GM23248 (cell line): Measurements from ENCODE around the gene PKD2L2.

Source experiments
- EZH2 ChIP-seq: fragments of 200-600 bp; sonication (generic); IDR thresholded peaks from 2 replicates; pipeline ENCODE4 v1.6.1; 2018; ENCODE audit warnings: antibody characterized with exemption, mild to moderate bottlenecking; ENCODE audit not compliant: insufficient read depth, poor library complexity, severe bottlenecking
- EZH2phosphoT487 ChIP-seq: fragments of 200-600 bp; sonication (generic); IDR thresholded peaks from 2 replicates; pipeline ENCODE4 v1.6.1; 2018; ENCODE audit warnings: antibody characterized with exemption, moderate library complexity, mild to moderate bottlenecking, low read depth; ENCODE audit not compliant: insufficient read depth

- TF ChIP-seq EZH2 (no peak), EZH2phosphoT487 (no peak)
These were observed 7.3 kb downstream of the PKD2L2 start for GRCh38 chr5:137896560-137896959.
